K562 (cell line): ENCODE results near the gene SLC25A45. TPM values are rescaled to one million over a fixed set of nuclear protein-coding genes. Genes with fewer than 3 reads are reported as not detected.

Experiments used
- ATAC-seq: fragments of 200-7000 bp; cut with Tn5 transposase; 3 replicates; pipeline ENCODE4 v1.9.1; 2020; ENCODE audit warnings: moderate library complexity
- BruUV-seq: library from RNA; stranded (reverse); fragments of 400-500 nt; replicated peaks from 2 replicates; lab custom pipeline; 2021; lab: Mats Ljungman, UMichigan
- CTCF ChIA-PET: fragments of 300-600 bp; formaldehyde crosslinking; extraction: SDS; loops from one replicate; lab custom pipeline; 2021; ENCODE audit warnings: low intra/inter-chr PET ratio; lab: Yijun Ruan, JAX
- POLR2A ChIA-PET: fragments of 300-600, 350-650 bp; sonication (Branson Sonifier 250); formaldehyde crosslinking; extraction: SDS; loops from one replicate; lab custom pipeline; 2021; ENCODE audit warnings: antibody characterized with exemption, inconsistent platforms; lab: Yijun Ruan, JAX
- DNase-seq, 4 experiments: peaks; one replicate each; pipeline versions ENCODE4 v3.0.0 to v3.0.0-alpha.2; 2011 to 2018; ENCODE audit warnings: low spot score in 3 of 4, mixed read lengths in 3 of 4; ENCODE audit errors: extremely low read depth in 1 of 4
- FAIRE-seq: peaks from 2 replicates; lab custom pipeline; 2011; peaks lifted over from hg19 to GRCh38; lab: Jason Lieb, UNC
- H2AFZ ChIP-seq: 2 replicates; pipeline ENCODE4 v1.6.0; 2011; ENCODE audit warnings: low read depth, low read length, control low read depth, inconsistent platforms
- H3K27ac ChIP-seq: fragments of 200-600 bp; 3 replicates; pipeline ENCODE4 v1.8.0; 2011; ENCODE audit warnings: low read depth, mild to moderate bottlenecking, control low read depth, inconsistent platforms, low read length, moderate library complexity, mixed read lengths; ENCODE audit errors: extremely low read depth
- H3K27me3 ChIP-seq, 2 experiments: fragments of 300-600 bp in 1 of 2; 2 replicates in 1 of 2; 3 replicates in 1 of 2; pipeline versions ENCODE4 v1.6.0 to v1.8.0; 2011; ENCODE audit warnings: inconsistent platforms in 2 of 2, low read length in 2 of 2, mild to moderate bottlenecking in 1 of 2, mixed read lengths in 1 of 2, moderate library complexity in 1 of 2; ENCODE audit not compliant: control insufficient read depth in 2 of 2, insufficient read depth in 2 of 2
- H3K36me3 ChIP-seq: fragments of 300-600 bp; 3 replicates; pipeline ENCODE4 v1.8.0; 2011; ENCODE audit warnings: mild to moderate bottlenecking, low read length, inconsistent platforms; ENCODE audit not compliant: control insufficient read depth, insufficient read depth
- H3K4me1 ChIP-seq, 2 experiments: fragments of 200-600 bp in 1 of 2; replicated peaks in 1 of 2; 2 replicates in 1 of 2; 3 replicates in 1 of 2; pipeline versions ENCODE4 v1.5.1 to v1.8.0; 2011; ENCODE audit warnings: inconsistent platforms in 2 of 2, low read length in 2 of 2, mild to moderate bottlenecking in 1 of 2, mixed read lengths in 1 of 2, moderate library complexity in 1 of 2; ENCODE audit not compliant: control insufficient read depth in 2 of 2, insufficient read depth in 2 of 2
- H3K4me2 ChIP-seq: 2 replicates; pipeline ENCODE4 v1.6.1; 2011; ENCODE audit warnings: low read length, control low read depth, inconsistent platforms, mixed read lengths; ENCODE audit not compliant: insufficient read depth
- H3K4me3 ChIP-seq: fragments of 200-600 bp; sonication (generic), shearing (Covaris generic); 2 replicates; pipeline ENCODE4 v1.5.1; 2016; ENCODE audit warnings: control low read depth, inconsistent platforms
- H3K79me2 ChIP-seq: fragments of 200-600 bp; 3 replicates; pipeline ENCODE4 v1.8.0; 2011; ENCODE audit warnings: low read length, inconsistent platforms; ENCODE audit not compliant: control insufficient read depth, insufficient read depth
- H3K9ac ChIP-seq, 2 experiments: 2 replicates each; pipeline versions ENCODE4 v1.6.0 to v1.6.1; 2011; ENCODE audit warnings: low read depth in 2 of 2, low read length in 2 of 2, control low read depth in 1 of 2, inconsistent platforms in 1 of 2, mild to moderate bottlenecking in 1 of 2, mixed read lengths in 1 of 2; ENCODE audit not compliant: insufficient read depth in 1 of 2
- H3K9me1 ChIP-seq: one replicate; pipeline ENCODE4 v1.6.0; 2011; ENCODE audit warnings: inconsistent platforms, mild to moderate bottlenecking, low read length, moderate library complexity; ENCODE audit not compliant: control insufficient read depth, insufficient read depth
- H3K9me3 ChIP-seq: replicated peaks from 2 replicates; pipeline ENCODE4 v1.5.1; 2011; ENCODE audit warnings: low read depth, low read length, inconsistent platforms; ENCODE audit not compliant: control insufficient read depth, insufficient read depth
- H4K20me1 ChIP-seq: replicated peaks from 2 replicates; pipeline ENCODE4 v1.6.1; 2011; ENCODE audit warnings: low read length, inconsistent platforms, mixed read lengths; ENCODE audit not compliant: control insufficient read depth, insufficient read depth
- TEAD1 ChIP-seq, 2 experiments: fragments of 450-650 bp in 1 of 2; sonication (generic) in 1 of 2; formaldehyde crosslinking; IDR thresholded peaks; 2 replicates each; pipeline versions ENCODE4 v1.4.0 to v1.8.0; 2020 to 2022; ENCODE audit warnings: mild to moderate bottlenecking in 2 of 2, missing genetic modification reagents in 1 of 2
- WGBS: fragments of 100-300 bp; shearing (Covaris generic); methylation state at CpG from one replicate; pipeline ENCODE4 v1.1.6; 2016; ENCODE audit warnings: low coverage, mixed read lengths; ENCODE audit not compliant: insufficient coverage; ENCODE audit errors: missing lambda C conversion rate; 5-methylcytosine and 5-hydroxymethylcytosine counted together
- in situ Hi-C: fragments of 300-500 bp; cut with MboI; formaldehyde crosslinking; loops from 4 replicates; pipeline ENCODE4 v1.15.0; 2018; ENCODE audit warnings: inconsistent platforms, mixed read lengths
- intact Hi-C: fragments of 100-400 bp; cut with micrococcal nuclease; formaldehyde crosslinking; loops from 2 replicates; pipeline ENCODE4 v1.14.2; 2022
- polyA plus RNA-seq, 8 experiments: library from polyadenylated mRNA; depleted of rRNA in 4 of 8; stranded (reverse) in 5 of 8; unstranded in 3 of 8; fragments of >200 nt; fragmentation: Nextera tagmentation in 2 of 8; fragmentation: Illumina TruSeq in 1 of 8; extraction: Ambion mirVana in 2 of 8; extraction: Trizol in 1 of 8; gene quantifications; 2 replicates each; pipeline versions ENCODE4 v1.2.1 to v1.2.3, GENCODE V29; 2011 to 2014; ENCODE audit warnings: inconsistent platforms in 1 of 8, missing spikeins in 1 of 8
- total RNA-seq, 7 experiments: library from RNA; depleted of rRNA in 6 of 7; stranded (reverse); fragments of >200 nt in 6 of 7; fragmentation: Illumina TruSeq in 2 of 7; extraction: Trizol in 2 of 7; gene quantifications; 2 replicates each; pipeline versions ENCODE4 v1.2.1 to v1.2.3, GENCODE V29; 2011 to 2021; ENCODE audit warnings: low replicate concordance in 1 of 7
- TF ChIP-seq, protein P1 (sequence below): sonication (generic); formaldehyde crosslinking; IDR thresholded peaks from 2 replicates; pipeline ENCODE4 v1.8.1; 2023; ENCODE audit warnings: mild to moderate bottlenecking, missing genetic modification reagents
- TF ChIP-seq, protein P2 (sequence below): IDR thresholded peaks from 3 replicates; pipeline ENCODE4 v1.6.1; 2011; ENCODE audit warnings: borderline replicate concordance, mild to moderate bottlenecking; ENCODE audit not compliant: insufficient read length, insufficient read depth

The SLC25A45 gene
- total and polyA plus RNA-seq, 9 of the 15 experiments (the other 6 are each of a cell fraction or from before 2014, with no cell fraction given), result 0.15 to 2.3 (median 0.68) TPM

DNA sequence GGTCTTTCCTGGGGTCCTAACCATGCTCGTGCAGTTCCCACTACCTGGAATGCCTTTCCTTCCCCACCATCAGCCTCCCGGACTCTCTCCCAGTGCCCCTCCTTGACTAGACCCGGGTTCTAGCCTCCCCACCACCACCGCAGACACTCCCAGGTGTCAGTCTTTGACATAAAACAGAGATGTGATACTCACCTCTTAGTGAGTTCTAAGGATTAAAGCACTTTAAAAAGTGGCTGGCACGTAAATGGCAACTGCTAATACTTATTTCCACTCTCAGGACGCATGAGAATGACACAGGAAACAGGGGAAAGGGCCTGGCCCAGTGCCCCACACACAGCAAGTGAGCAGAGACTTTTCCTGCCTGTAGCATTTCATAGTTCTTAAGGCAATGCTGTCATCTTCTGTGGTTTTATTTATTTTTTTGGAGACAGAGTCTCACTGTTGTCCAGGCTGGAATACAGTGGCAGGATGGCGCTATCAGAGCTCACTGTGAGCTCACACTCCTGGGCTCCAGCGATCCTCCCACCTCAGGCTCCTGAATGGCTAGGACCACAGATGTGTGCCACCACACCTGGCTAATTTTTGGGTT is 1.9 kb upstream of the SLC25A45 start:
- ChIA-PET CTCF (interaction anchor here (0.6 kb wide), 1 partner anchor 88 kb away, joined by 4 read pairs; no protein-coding TSS in a partner anchor), POLR2A (interaction anchor here (0.6 to 16.2 kb wide), 6 partner anchors 13 to 930 kb away, joined by 4 to 253 read pairs (median 5); partner anchors contain the start of genes MALAT1 and NEAT1)
- no peaks in the 10 kb centered on the region for H3K27me3 ChIP-seq
- H3K4me2 ChIP-seq, result no peak overlapping the region
- TF ChIP-seq, protein P1, sequence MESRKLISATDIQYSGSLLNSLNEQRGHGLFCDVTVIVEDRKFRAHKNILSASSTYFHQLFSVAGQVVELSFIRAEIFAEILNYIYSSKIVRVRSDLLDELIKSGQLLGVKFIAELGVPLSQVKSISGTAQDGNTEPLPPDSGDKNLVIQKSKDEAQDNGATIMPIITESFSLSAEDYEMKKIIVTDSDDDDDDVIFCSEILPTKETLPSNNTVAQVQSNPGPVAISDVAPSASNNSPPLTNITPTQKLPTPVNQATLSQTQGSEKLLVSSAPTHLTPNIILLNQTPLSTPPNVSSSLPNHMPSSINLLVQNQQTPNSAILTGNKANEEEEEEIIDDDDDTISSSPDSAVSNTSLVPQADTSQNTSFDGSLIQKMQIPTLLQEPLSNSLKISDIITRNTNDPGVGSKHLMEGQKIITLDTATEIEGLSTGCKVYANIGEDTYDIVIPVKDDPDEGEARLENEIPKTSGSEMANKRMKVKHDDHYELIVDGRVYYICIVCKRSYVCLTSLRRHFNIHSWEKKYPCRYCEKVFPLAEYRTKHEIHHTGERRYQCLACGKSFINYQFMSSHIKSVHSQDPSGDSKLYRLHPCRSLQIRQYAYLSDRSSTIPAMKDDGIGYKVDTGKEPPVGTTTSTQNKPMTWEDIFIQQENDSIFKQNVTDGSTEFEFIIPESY (CRISPR knock-in tag), result peak; percentile 62; the same call in 1 of the 2 replicates
- TF ChIP-seq, protein P2, sequence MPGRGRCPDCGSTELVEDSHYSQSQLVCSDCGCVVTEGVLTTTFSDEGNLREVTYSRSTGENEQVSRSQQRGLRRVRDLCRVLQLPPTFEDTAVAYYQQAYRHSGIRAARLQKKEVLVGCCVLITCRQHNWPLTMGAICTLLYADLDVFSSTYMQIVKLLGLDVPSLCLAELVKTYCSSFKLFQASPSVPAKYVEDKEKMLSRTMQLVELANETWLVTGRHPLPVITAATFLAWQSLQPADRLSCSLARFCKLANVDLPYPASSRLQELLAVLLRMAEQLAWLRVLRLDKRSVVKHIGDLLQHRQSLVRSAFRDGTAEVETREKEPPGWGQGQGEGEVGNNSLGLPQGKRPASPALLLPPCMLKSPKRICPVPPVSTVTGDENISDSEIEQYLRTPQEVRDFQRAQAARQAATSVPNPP, result no peak
- no peak for TF ChIP-seq TEAD1 (CRISPR knock-in tag; IDR thresholded peaks at IDR 0.05)
- peak overlapping the region; percentile 9; the same call in 2 of the 3 replicates for H3K27ac ChIP-seq
- no peak overlapping the region for H3K4me3 ChIP-seq
- peaks cover 28% of the 10 kb centered on the region for H3K79me2 ChIP-seq
- 60% methylated on average over 8 of the region's 8 CpGs for WGBS
- BruUV-seq, result no TSS peak
- peaks cover 47 to 77% of the 10 kb centered on the region in 2 experiments for H3K4me1 ChIP-seq
- H3K9me3 ChIP-seq, result no peaks in the 10 kb centered on the region; the same call in 1 of the 2 replicates
- DNase-seq (no peak), ATAC-seq (no peak), FAIRE-seq (no peak)
- H3K9ac ChIP-seq, result peak overlapping the region in 1 of 2 experiments; percentile 68; a peak in 1 of 4 replicates
- H4K20me1 ChIP-seq, result 0 out of 2 replicates have a peak, but pooled peaks cover 3% of the 10 kb centered on the region
- intact Hi-C loops (no loop called here), in situ Hi-C loops (no loop called here)
- peaks cover 18% of the 10 kb centered on the region; the same call in 2 of the 3 replicates for H3K36me3 ChIP-seq
- no peak overlapping the region; the same call in 1 of the 2 replicates for H2AFZ ChIP-seq
- H3K9me1 ChIP-seq, result no peaks in the 10 kb centered on the region
